ENCODE measurements around the gene CSTPP1. TPM values are rescaled to one million over a fixed set of nuclear protein-coding genes. Genes with fewer than 3 reads are reported as not detected.

Gene CSTPP1
- polyA plus RNA-seq, 1 donor (not counting 4 experiments of a cell fraction or from before 2014, with no cell fraction given) = 20.0 TPM

DNA sequence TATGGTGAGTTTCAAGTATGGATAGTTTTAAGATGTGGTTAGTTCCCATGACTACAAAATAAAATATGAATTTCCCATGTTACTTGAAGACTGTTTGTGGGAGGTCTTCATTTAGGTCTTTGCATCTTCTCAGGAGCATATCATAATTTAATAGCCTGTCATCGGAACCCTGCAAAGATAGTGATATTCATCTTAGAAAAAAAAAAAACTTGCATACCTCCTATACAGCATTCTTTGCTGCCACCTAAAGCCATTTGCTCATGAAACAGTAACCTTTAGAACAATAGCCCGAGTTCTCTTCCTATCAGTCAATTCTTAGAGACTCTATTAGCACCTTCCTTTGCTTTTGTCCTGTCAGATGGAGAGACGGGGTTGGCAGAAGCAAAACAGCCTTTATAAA, 164.8 kb downstream of the CSTPP1 start:
- Histone ChIP-seq H3K9ac (ENCODE audit: control insufficient read depth, extremely low read depth, insufficient read depth, low read length) (no peak overlapping the region), H3K4me2 (ENCODE audit: control insufficient read depth, extremely low read depth, insufficient read depth, low read depth, low read length) (no peak overlapping the region), H3K79me2 (ENCODE audit: control insufficient read depth, insufficient read depth, low read length) (no peaks in the 10 kb centered on the region), H3K9me1 (ENCODE audit: control insufficient read depth, extremely low read depth, insufficient read depth, low read length) (no peaks in the 10 kb centered on the region), H3K27me3 (ENCODE audit: control insufficient read depth, extremely low read depth, insufficient read depth, low read length) (no peaks in the 10 kb centered on the region), H3K4me3 (ENCODE audit: control insufficient read depth in 2 of 3, extremely low read depth in 1 of 3, insufficient read depth in 2 of 3, low read depth in 1 of 3, low read length in 3 of 3) (no peak overlapping the region), H3K4me1 (ENCODE audit: control insufficient read depth, extremely low read depth, insufficient read depth, low read length) (no peaks in the 10 kb centered on the region), H3K36me3 (ENCODE audit: control insufficient read depth in 2 of 2, extremely low read depth in 1 of 2, insufficient read depth in 2 of 2, low read length in 2 of 2) (no peaks in the 10 kb centered on the region), H4K20me1 (ENCODE audit: control insufficient read depth, extremely low read depth, insufficient read depth, low read length) (no peaks in the 10 kb centered on the region), H3K9me3 (ENCODE audit: control insufficient read depth, low read depth, low read length) (no peaks in the 10 kb centered on the region), H2AFZ (ENCODE audit: control insufficient read depth, low read length) (no peak overlapping the region), H3K27ac (ENCODE audit: control insufficient read depth, insufficient read depth, low read length) (no peak overlapping the region)
- dilution Hi-C loops (cut with MboI; ENCODE audit: extremely low pct_ligation_motif_present, low sequenced_read_pairs) = no loop called here
- no peak for FAIRE-seq
- DNase-seq (ENCODE audit: low read depth, low spot score) = no peak
- no peak for TF ChIP-seq CTCF (optimal IDR thresholded peaks at IDR 0.05 in 1 of 3, IDR thresholded peaks at IDR 0.05 in 1 of 3, conservative IDR thresholded peaks at IDR 0.05 in 1 of 3; ENCODE audit: extremely low read depth in 1 of 3, insufficient read depth in 2 of 3, low read length in 3 of 3)
- TF ChIP-seq EZH2 (IDR thresholded peaks at IDR 0.05; ENCODE audit: low read length) = no peak

- H3K4me2 ChIP-seq (ENCODE audit: control insufficient read depth, extremely low read depth, insufficient read depth, low read depth, low read length) = no peak overlapping the region
- no peaks in the 10 kb centered on the region for H3K27me3 ChIP-seq (ENCODE audit: control insufficient read depth, extremely low read depth, insufficient read depth, low read length)
- no peaks in the 10 kb centered on the region for H3K9me1 ChIP-seq (ENCODE audit: control insufficient read depth, extremely low read depth, insufficient read depth, low read length)
- DNase-seq (ENCODE audit: low read depth, low spot score) (no peak), FAIRE-seq (no peak)
- no peak overlapping the region for H3K9ac ChIP-seq (ENCODE audit: control insufficient read depth, extremely low read depth, insufficient read depth, low read length)
- dilution Hi-C loops (cut with MboI; ENCODE audit: extremely low pct_ligation_motif_present, low sequenced_read_pairs) = no loop called here
- no peaks in the 10 kb centered on the region for H4K20me1 ChIP-seq (ENCODE audit: control insufficient read depth, extremely low read depth, insufficient read depth, low read length)
- H3K9me3 ChIP-seq (ENCODE audit: control insufficient read depth, low read depth, low read length) = no peaks in the 10 kb centered on the region
- H3K4me3 ChIP-seq (ENCODE audit: control insufficient read depth in 2 of 3, extremely low read depth in 1 of 3, insufficient read depth in 2 of 3, low read depth in 1 of 3, low read length in 3 of 3) = no peak overlapping the region
- H3K27ac ChIP-seq (ENCODE audit: control insufficient read depth, insufficient read depth, low read length) = no peak overlapping the region
- no peak overlapping the region for H2AFZ ChIP-seq (ENCODE audit: control insufficient read depth, low read length)
- H3K4me1 ChIP-seq (ENCODE audit: control insufficient read depth, extremely low read depth, insufficient read depth, low read length) = no peaks in the 10 kb centered on the region
- peaks cover 0 to 1% of the 10 kb centered on the region in 2 experiments for H3K36me3 ChIP-seq (ENCODE audit: control insufficient read depth in 2 of 2, extremely low read depth in 1 of 2, insufficient read depth in 2 of 2, low read length in 2 of 2)
- TF ChIP-seq CTCF (optimal IDR thresholded peaks at IDR 0.05 in 1 of 3, IDR thresholded peaks at IDR 0.05 in 1 of 3, conservative IDR thresholded peaks at IDR 0.05 in 1 of 3; ENCODE audit: extremely low read depth in 1 of 3, insufficient read depth in 2 of 3, low read length in 3 of 3) (no peak), EZH2 (IDR thresholded peaks at IDR 0.05; ENCODE audit: low read length) (no peak)
- no peaks in the 10 kb centered on the region for H3K79me2 ChIP-seq (ENCODE audit: control insufficient read depth, insufficient read depth, low read length)
Measured at GRCh38 chr11:47104261-47104950, 167.8 kb downstream of the CSTPP1 start.
